DOHH2 (cell line): ENCODE results near the gene L3MBTL4.

Experiments used
- H3F3A ChIP-seq: fragments of 200-600 bp; sonication (generic), shearing (Covaris generic); 2 replicates; pipeline ENCODE4 v1.6.0; 2016; ENCODE audit warnings: antibody characterized with exemption, mild to moderate bottlenecking; ENCODE audit not compliant: control insufficient read depth, insufficient read depth
- H3K27ac ChIP-seq: fragments of 200-600 bp; sonication (generic); 2 replicates; pipeline ENCODE4 v1.5.1; 2014; ENCODE audit warnings: low read depth, mild to moderate bottlenecking, low read length, moderate library complexity
- H3K27me3 ChIP-seq: fragments of 200-600 bp; sonication (generic); 2 replicates; pipeline ENCODE4 v1.6.1; 2014; ENCODE audit warnings: mild to moderate bottlenecking, low read length, mixed read lengths; ENCODE audit not compliant: control insufficient read depth
- H3K36me3 ChIP-seq: fragments of 200-600 bp; sonication (generic); 2 replicates; pipeline ENCODE4 v1.6.1; 2014; ENCODE audit warnings: mild to moderate bottlenecking, low read length, moderate library complexity, mixed read lengths; ENCODE audit not compliant: control insufficient read depth
- H3K4me1 ChIP-seq: fragments of 200-600 bp; sonication (generic); 2 replicates; pipeline ENCODE4 v1.6.1; 2014; ENCODE audit warnings: mild to moderate bottlenecking, low read length, mixed read lengths; ENCODE audit not compliant: control insufficient read depth
- H3K4me2 ChIP-seq: fragments of 200-600 bp; sonication (generic); 2 replicates; pipeline ENCODE4 v1.6.0; 2014; ENCODE audit warnings: mild to moderate bottlenecking, low read length, moderate library complexity
- H3K4me3 ChIP-seq: fragments of 200-600 bp; sonication (generic); 2 replicates; pipeline ENCODE4 v1.5.1; 2014; ENCODE audit warnings: mild to moderate bottlenecking, low read length, mixed read lengths
- H3K79me2 ChIP-seq: fragments of 200-600 bp; sonication (generic); 2 replicates; pipeline ENCODE4 v1.6.1; 2014; ENCODE audit warnings: mild to moderate bottlenecking, low read length, mixed read lengths; ENCODE audit not compliant: control insufficient read depth
- H3K9me2 ChIP-seq: fragments of 200-600 bp; sonication (generic); replicated peaks from 2 replicates; pipeline ENCODE4 v1.6.1; 2014; ENCODE audit warnings: mild to moderate bottlenecking, low read length, mixed read lengths; ENCODE audit not compliant: control insufficient read depth
- H3K9me3 ChIP-seq: fragments of 200-600 bp; sonication (generic); 2 replicates; pipeline ENCODE4 v1.6.1; 2014; ENCODE audit warnings: antibody characterized with exemption, low read length, mixed read lengths; ENCODE audit not compliant: control insufficient read depth, insufficient read depth
- H4K20me1 ChIP-seq: fragments of 200-600 bp; sonication (generic); 2 replicates; pipeline ENCODE4 v1.6.0; 2014; ENCODE audit warnings: low read depth, mild to moderate bottlenecking, antibody characterized with exemption, low read length, moderate library complexity; ENCODE audit not compliant: control insufficient read depth, insufficient read depth
- EZH2phosphoT487 ChIP-seq: fragments of 200-600 bp; sonication (generic); IDR thresholded peaks from 2 replicates; pipeline ENCODE4 v1.6.1; 2017; ENCODE audit warnings: borderline replicate concordance, mild to moderate bottlenecking, antibody characterized with exemption, low read length, moderate library complexity, mixed read lengths
- TF ChIP-seq, protein P1 (sequence below): fragments of 200-600 bp; sonication (generic); IDR thresholded peaks from one replicate; pipeline ENCODE4 v1.5.1; 2014; ENCODE audit warnings: antibody characterized with exemption, mild to moderate bottlenecking, low read depth, low read length; ENCODE audit not compliant: poor library complexity, severe bottlenecking

Gene L3MBTL4

DNA sequence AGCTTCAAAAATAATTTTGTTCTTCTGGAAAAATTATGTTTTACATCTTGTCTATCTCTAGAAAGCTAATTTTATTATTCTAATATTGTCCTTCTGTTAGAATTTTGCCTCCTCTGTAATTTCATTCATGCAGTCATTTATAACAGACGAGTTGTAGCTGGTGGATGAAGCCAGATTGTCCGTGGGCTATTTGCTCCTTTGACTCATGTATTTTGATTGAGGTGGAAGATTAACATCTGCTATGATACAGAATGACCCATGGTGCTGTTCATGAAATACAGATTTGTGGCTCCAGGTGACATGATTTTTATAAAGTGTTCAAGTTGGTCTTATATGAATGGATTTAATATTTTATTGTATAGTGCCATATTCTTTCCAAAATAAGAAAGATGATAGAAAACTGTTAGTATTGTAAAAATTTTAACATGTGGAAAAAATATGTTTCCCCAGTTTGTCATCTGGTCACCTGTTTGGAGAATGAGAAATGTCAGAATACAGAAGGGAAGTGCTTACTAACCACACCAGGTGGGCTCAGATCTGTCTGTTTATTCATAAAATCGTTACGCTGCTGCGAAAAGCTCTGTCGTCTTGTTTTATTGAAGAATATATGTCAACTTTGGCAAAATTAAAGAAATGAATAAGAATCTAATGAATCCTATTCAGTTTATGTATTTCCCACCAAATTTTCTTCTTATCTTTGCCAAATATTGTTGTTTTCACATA lies 20.4 kb upstream of the L3MBTL4 start:
- no peaks in the 10 kb centered on the region for H4K20me1 ChIP-seq
- no peaks in the 10 kb centered on the region for H3K9me2 ChIP-seq
- no peaks in the 10 kb centered on the region for H3K36me3 ChIP-seq
- H3K4me3 ChIP-seq: no peak overlapping the region
- TF ChIP-seq EZH2phosphoT487: no peak
- TF ChIP-seq, protein P1, sequence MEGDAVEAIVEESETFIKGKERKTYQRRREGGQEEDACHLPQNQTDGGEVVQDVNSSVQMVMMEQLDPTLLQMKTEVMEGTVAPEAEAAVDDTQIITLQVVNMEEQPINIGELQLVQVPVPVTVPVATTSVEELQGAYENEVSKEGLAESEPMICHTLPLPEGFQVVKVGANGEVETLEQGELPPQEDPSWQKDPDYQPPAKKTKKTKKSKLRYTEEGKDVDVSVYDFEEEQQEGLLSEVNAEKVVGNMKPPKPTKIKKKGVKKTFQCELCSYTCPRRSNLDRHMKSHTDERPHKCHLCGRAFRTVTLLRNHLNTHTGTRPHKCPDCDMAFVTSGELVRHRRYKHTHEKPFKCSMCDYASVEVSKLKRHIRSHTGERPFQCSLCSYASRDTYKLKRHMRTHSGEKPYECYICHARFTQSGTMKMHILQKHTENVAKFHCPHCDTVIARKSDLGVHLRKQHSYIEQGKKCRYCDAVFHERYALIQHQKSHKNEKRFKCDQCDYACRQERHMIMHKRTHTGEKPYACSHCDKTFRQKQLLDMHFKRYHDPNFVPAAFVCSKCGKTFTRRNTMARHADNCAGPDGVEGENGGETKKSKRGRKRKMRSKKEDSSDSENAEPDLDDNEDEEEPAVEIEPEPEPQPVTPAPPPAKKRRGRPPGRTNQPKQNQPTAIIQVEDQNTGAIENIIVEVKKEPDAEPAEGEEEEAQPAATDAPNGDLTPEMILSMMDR: no peak
- no peaks in the 10 kb centered on the region for H3K27me3 ChIP-seq
- no peaks in the 10 kb centered on the region for H3F3A ChIP-seq
- H3K79me2 ChIP-seq: no peaks in the 10 kb centered on the region
- no peak overlapping the region for H3K27ac ChIP-seq
- no peaks in the 10 kb centered on the region for H3K4me1 ChIP-seq
- H3K9me3 ChIP-seq: no peaks in the 10 kb centered on the region
- no peak overlapping the region for H3K4me2 ChIP-seq

DNA sequence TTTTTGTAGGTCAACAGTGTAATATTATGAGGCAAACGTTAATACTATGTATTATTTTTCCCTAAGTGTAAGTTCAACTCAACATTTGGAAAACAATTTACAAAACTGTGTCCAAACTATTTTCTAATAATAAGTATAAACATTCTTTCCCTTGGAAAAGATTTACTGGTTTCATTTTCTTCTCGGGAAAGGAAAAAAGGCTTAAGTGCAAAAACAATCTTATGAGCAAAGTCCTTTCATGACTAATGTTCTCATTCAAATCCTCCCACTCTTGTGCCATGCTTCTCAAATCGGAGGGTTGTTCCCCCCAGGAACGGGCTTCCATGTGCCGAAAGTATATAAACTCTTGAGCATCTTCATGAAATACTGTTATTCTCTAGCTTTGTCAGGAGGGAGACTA lies 19.8 kb upstream of the L3MBTL4 start:
- no peaks in the 10 kb centered on the region for H3K36me3 ChIP-seq
- H3K9me2 ChIP-seq: no peaks in the 10 kb centered on the region
- H3K27me3 ChIP-seq: no peaks in the 10 kb centered on the region
- H4K20me1 ChIP-seq: no peaks in the 10 kb centered on the region
- H3K4me1 ChIP-seq: no peaks in the 10 kb centered on the region
- no peaks in the 10 kb centered on the region for H3F3A ChIP-seq
- H3K4me2 ChIP-seq: no peak overlapping the region
- no peak overlapping the region for H3K27ac ChIP-seq
- H3K79me2 ChIP-seq: no peaks in the 10 kb centered on the region
- no peak for TF ChIP-seq EZH2phosphoT487
- TF ChIP-seq, protein P1: no peak
- no peaks in the 10 kb centered on the region for H3K9me3 ChIP-seq
- no peak overlapping the region for H3K4me3 ChIP-seq

DNA sequence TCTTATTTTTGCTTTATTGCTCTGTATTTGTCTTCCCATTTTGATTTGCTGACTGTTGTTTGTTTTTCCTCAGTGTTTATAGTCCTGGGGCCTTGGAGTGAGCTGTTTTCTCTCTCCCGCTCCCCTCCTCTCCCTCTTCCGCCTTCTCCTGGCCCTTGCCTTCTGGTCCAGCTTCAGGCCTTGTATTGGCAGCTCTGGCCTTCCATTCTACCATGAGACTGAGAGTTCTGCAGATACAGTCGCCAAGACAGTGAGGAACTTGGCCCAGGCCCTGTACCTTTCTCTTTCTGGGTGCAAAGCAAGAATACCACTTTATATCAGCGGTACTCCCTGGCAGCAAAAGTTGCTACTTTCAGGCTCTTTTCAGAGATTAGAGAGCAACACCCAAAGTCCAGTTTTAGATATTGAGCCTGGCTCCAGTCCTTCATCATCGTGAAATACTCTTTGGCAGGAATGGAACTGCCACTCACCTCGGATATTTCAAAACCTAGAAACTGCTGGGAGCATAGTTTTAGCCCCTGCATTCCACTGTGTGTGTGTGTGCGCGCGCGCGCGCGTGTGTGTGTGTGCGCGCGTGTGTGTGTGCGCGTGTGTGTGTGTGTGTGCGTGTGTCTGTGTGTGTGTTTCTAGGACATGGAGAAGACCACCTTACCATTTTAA lies 17.1 kb upstream of the L3MBTL4 start:
- Histone ChIP-seq H3K4me3 (no peak overlapping the region), H3K9me3 (no peaks in the 10 kb centered on the region), H3K4me1 (no peaks in the 10 kb centered on the region), H3K4me2 (no peak overlapping the region), H3K27me3 (no peaks in the 10 kb centered on the region), H3K36me3 (no peaks in the 10 kb centered on the region), H4K20me1 (no peaks in the 10 kb centered on the region), H3K27ac (no peak overlapping the region), H3K79me2 (no peaks in the 10 kb centered on the region), H3F3A (no peaks in the 10 kb centered on the region), H3K9me2 (no peaks in the 10 kb centered on the region)
- TF ChIP-seq, protein P1: no peak
- TF ChIP-seq EZH2phosphoT487: no peak
